ENCODE results near the gene LRRC23. TPM values are rescaled to one million over a fixed set of nuclear protein-coding genes. Genes with fewer than 3 reads are reported as not detected.
A peak's percentile ranks its signal among the peaks of the same experiment; 100 is the strongest.

The LRRC23 gene
- total RNA-seq, 2 experiments from 2014 or later, result 6.4 to 7.0 TPM

DNA sequence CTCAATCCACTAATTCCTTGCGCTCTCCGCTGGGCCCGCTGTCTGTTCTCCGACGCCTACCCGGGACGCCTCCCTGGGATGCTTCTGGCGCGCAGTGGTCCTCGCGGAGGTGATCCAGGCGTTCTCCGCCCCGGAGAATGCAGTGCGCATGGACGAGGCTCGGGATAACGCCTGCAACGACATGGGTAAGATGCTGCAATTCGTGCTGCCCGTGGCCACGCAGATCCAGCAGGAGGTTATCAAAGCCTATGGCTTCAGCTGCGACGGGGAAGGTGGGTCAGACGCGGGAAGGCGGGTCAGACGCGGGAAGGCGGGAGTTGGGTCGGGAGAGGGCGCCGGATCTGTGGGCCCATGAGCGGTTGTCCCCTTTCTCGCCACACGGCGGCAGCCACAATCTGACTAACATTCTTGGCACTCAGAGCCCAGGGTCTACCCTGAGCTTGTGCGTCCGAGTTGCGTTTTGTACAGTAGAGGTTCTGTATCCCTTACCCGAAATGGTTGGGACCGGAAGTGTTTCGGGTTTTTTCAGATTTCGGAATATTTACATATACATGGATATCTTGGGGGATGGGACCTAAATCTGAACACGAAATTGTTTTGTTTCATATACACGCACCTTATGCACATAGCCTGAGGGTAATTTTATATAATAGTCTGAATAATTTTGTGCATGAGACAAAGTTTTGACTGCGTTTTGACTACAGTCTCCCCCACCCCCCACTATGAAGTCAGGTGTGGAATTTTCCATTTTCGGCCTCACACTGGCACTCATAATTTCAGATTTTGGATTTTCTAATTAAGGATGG, 40.0 kb downstream of the LRRC23 start:
- intact Hi-C loops (cut with DNase I, micrococcal nuclease), result loop anchor here (1.0 to 5.0 kb wide), 12 partner anchors 17 to 337 kb away; partner anchors contain the start of genes C1R (in 2 of the 2), C1RL (in 2 of the 2), EMG1 (in 2 of the 2) and PHB2 (in 2 of the 2)
- DNase-seq (peak; percentile 94), ATAC-seq (peak; percentile 54)
- H3K4me1 Mint-ChIP-seq, result peaks cover 59% of the 10 kb centered on the region
- no peaks in the 10 kb centered on the region for H3K27me3 Mint-ChIP-seq
- H3K27ac Mint-ChIP-seq, result peak overlapping the region; percentile 97
- POLR2A ChIA-PET, result interaction anchor here (0.7 to 5.3 kb wide), 33 partner anchors 8 to 410 kb away, joined by 3 to 142 read pairs (median 6); partner anchors contain the start of genes ATN1, C1RL, CDCA3 and COPS7A
- peak overlapping the region; percentile 81 for H3K4me3 Mint-ChIP-seq
- H3K36me3 Mint-ChIP-seq (ENCODE audit: low read depth), result peaks cover 19% of the 10 kb centered on the region
- H3K9me3 Mint-ChIP-seq (ENCODE audit: low read depth), result no peaks in the 10 kb centered on the region
- CTCF ChIA-PET, result interaction anchor here (0.6 to 11.3 kb wide), 20 partner anchors 9 to 890 kb away, joined by 3 to 237 read pairs (median 4); partner anchors contain the start of genes C1RL, CD4, LPCAT3 and SPSB2

DNA sequence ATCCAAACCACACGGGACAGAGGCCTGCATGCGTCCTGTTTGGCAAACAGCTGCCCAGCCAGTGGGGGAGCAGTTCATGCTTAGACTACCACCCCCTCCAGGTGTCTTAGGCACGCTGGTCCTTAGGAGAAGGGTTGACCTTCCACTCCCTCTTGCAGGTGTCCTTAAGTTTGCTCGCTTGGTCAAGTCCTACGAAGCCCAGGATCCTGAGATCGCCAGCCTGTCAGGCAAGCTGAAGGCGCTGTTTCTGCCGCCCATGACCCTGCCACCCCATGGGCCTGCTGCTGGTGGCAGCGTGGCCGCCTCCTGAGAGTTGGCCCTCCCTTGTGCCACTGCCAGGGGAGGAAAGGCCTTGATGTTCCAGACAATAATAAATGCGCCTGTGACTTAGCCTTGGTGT, 41.0 kb downstream of the LRRC23 start:
- ChIA-PET CTCF (interaction anchor here (1.0 to 11.3 kb wide), 14 partner anchors 8 to 170 kb away, joined by 3 to 237 read pairs (median 5); partner anchors contain the start of genes C1R, C1RL and CD4), POLR2A (interaction anchor here (1.2 to 5.3 kb wide), 8 partner anchors 9 to 411 kb away, joined by 4 to 142 read pairs (median 22); partner anchors contain the start of genes ATN1, C1RL, CDCA3 and GAPDH)
- Mint-ChIP-seq H3K36me3 (ENCODE audit: low read depth) (peaks cover 18% of the 10 kb centered on the region), H3K4me1 (peaks cover 67% of the 10 kb centered on the region), H3K4me3 (peak overlapping the region; percentile 81), H3K9me3 (ENCODE audit: low read depth) (no peaks in the 10 kb centered on the region), H3K27ac (peak overlapping the region; percentile 97), H3K27me3 (no peaks in the 10 kb centered on the region)
- ATAC-seq (no peak), DNase-seq (peak; percentile 38)
- intact Hi-C loops (cut with DNase I, micrococcal nuclease), result loop anchor here in 1 of 2 experiments (2.0 kb wide), 2 partner anchors 21 to 163 kb away; partner anchors contain the start of gene C1RL

DNA sequence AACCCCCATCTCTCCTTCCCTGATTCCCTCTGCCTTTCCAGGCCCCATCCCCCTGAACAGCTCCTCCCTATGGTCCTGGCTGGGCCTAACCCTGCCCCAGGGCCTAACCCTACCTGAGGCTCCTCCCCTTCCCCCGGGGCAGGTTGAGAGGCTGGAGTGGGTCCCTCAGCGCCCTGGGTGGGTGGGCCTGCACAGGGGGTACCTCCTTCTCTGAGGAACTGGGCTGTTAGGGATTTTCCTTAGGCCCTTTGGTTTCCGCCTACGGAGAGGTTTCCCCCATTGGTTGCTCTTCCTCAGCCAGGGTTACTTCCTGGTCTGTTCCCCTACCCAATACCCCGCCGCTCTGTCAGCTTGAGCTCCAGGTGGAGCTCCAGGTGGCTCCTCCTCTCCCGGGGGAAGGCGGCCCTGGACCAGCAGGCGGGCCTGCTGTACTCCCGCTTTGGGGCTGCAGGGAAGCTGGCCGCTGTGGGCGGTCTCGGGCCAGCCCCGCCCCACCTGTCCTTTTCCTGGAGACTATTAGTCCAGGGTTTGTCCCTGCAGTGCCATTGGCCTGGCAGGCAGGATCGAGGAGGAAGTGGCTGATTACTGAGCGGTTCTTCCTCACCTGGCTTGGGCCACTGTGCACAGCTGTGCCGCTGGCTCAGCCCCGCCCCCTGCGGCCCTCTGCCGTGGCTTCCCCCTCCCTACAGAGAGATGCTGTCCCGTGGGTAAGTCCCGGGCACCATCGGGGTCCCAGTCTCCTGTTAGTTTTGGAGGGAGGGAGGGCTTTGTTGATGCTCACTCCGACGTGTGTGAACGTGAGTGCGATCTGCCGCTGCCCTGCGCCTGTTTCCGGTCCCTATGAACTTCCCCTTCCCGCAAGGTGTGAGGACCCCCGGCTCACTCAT, 41.7 kb downstream of the LRRC23 start:
- ATAC-seq (peak; percentile 28), DNase-seq (peak; percentile 84)
- peaks cover 16% of the 10 kb centered on the region for H3K36me3 Mint-ChIP-seq (ENCODE audit: low read depth)
- H3K27me3 Mint-ChIP-seq, result no peaks in the 10 kb centered on the region
- H3K4me1 Mint-ChIP-seq, result peaks cover 71% of the 10 kb centered on the region
- H3K4me3 Mint-ChIP-seq, result peak overlapping the region; percentile 81
- ChIA-PET POLR2A (interaction anchor here (0.8 to 5.3 kb wide), 5 partner anchors 10 to 94 kb away, joined by 3 to 142 read pairs (median 5); partner anchors contain the start of gene ATN1), CTCF (interaction anchor here (0.6 to 11.3 kb wide), 15 partner anchors 9 to 184 kb away, joined by 3 to 237 read pairs (median 5); partner anchors contain the start of genes C1R, C1RL, C1S and CLSTN3)
- no peaks in the 10 kb centered on the region for H3K9me3 Mint-ChIP-seq (ENCODE audit: low read depth)
- peak overlapping the region; percentile 97 for H3K27ac Mint-ChIP-seq
- intact Hi-C loops (cut with DNase I, micrococcal nuclease), result no loop called here

DNA sequence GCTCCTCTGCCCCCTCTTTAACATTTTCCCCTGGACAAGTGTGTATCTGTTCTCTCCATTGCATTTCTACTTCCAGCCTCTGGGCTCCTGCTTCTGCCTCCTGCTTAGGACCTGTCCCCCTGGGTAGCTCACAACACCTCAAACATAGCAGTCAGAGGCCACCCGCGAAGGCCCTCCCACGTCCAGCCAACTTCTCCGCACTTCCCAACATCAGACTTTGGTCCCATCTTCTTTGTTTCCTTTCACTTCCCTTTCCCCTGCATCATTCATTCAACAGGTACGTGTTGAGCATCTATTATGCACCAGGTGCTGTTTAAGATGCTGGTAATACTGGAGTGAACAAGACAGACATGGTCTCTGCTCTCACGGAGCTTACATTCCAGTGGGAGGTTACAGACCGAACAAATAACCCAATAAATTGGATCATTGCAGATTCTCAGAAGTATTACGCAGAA, 42.3 kb downstream of the LRRC23 start:
- Mint-ChIP-seq H3K27ac (peak overlapping the region; percentile 97), H3K27me3 (no peaks in the 10 kb centered on the region), H3K4me1 (peaks cover 71% of the 10 kb centered on the region), H3K9me3 (ENCODE audit: low read depth) (no peaks in the 10 kb centered on the region), H3K36me3 (ENCODE audit: low read depth) (peaks cover 21% of the 10 kb centered on the region), H3K4me3 (peak overlapping the region; percentile 81)
- intact Hi-C loops (cut with DNase I, micrococcal nuclease), result no loop called here
- CTCF ChIA-PET, result interaction anchor here (0.6 to 11.3 kb wide), 13 partner anchors 9 to 199 kb away, joined by 3 to 237 read pairs (median 4); partner anchors contain the start of genes C1RL, C1S, CLSTN3 and SPSB2
- POLR2A ChIA-PET, result interaction anchor here (0.6 to 5.3 kb wide), 3 partner anchors 12 to 899 kb away, joined by 3 to 142 read pairs (median 5); no protein-coding TSS in a partner anchor
- DNase-seq, result no peak
- no peak for ATAC-seq

DNA sequence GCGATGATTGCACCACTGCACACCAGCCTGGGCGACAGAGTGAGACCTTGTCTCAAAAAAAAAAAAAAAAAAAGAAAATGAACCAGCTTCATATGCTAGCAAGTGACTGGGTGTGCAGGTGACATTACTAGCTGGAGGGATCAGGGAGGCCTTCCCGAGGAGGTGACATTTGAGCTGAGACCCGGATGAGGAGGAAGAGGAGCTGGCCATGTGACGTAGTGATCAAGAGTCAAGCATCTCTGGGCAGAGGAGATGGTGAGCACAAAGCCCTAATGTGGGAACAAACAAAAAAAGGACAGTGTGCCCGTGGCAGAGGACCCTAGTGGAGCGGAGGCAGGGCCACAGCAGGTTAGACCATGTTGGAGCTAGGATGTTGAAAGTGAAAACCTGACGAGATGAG, 43.0 kb downstream of the LRRC23 start:
- POLR2A ChIA-PET, result interaction anchor here (0.6 to 5.3 kb wide), 3 partner anchors 11 to 898 kb away, joined by 3 to 142 read pairs (median 4); no protein-coding TSS in a partner anchor
- CTCF ChIA-PET, result interaction anchor here (0.7 to 11.3 kb wide), 8 partner anchors 9 to 198 kb away, joined by 3 to 237 read pairs (median 4); partner anchors contain the start of genes C1RL and SPSB2
- intact Hi-C loops (cut with DNase I, micrococcal nuclease), result no loop called here
- DNase-seq (no peak), ATAC-seq (no peak)
- Mint-ChIP-seq H3K4me1 (peaks cover 66% of the 10 kb centered on the region), H3K9me3 (ENCODE audit: low read depth) (no peaks in the 10 kb centered on the region), H3K27ac (peak overlapping the region; percentile 97), H3K36me3 (ENCODE audit: low read depth) (peaks cover 28% of the 10 kb centered on the region), H3K27me3 (no peaks in the 10 kb centered on the region), H3K4me3 (peak overlapping the region; percentile 81)

DNA sequence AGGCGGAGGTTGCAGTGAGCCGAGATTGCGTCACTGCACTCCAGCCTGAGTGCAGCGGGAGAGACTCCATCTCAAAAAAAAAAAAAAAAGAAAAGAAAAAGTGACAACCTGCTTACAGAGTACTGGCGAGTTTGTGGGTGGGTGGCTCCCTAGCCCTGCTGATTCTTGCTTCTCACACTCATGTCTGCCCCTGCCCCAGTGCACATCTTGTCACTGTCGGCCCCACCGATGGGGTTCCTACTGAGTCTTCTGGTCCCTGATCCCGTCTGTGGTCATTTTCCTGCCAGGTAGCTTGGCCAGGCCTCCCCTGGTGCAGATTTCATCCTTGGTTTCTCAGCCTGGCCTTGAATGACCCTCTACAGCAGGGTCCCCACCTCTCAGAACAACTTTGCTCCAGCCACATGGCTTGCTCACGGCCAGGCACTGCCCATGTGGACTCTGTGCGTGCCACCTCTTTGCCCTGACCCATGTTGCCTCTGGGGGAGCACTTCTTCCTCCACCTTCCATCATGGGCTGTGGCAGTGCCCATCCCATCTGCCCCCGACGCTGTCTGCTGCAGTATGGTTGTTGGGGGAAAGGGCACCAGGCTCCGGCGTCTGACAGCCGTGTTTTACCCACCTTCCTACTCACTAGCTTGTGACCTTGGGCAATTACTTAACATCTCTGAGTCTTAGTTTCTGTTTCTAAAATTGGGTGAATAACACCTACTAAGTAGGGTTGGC, 44.4 kb downstream of the LRRC23 start:
- no peaks in the 10 kb centered on the region for H3K9me3 Mint-ChIP-seq (ENCODE audit: low read depth)
- H3K36me3 Mint-ChIP-seq (ENCODE audit: low read depth), result peaks cover 40% of the 10 kb centered on the region
- peak overlapping the region; percentile 42 for H3K4me3 Mint-ChIP-seq
- DNase-seq (peak; percentile 55), ATAC-seq (no peak)
- H3K27me3 Mint-ChIP-seq, result no peaks in the 10 kb centered on the region
- POLR2A ChIA-PET, result interaction anchor here (0.8 to 1.1 kb wide), 3 partner anchors 11 to 160 kb away, joined by 3 to 6 read pairs (median 3); partner anchors contain the start of gene C1RL
- H3K4me1 Mint-ChIP-seq, result peaks cover 58% of the 10 kb centered on the region
- CTCF ChIA-PET, result interaction anchor here (0.6 to 11.3 kb wide), 11 partner anchors 9 to 171 kb away, joined by 3 to 237 read pairs (median 4); partner anchors contain the start of genes C1RL and LPCAT3
- intact Hi-C loops (cut with DNase I, micrococcal nuclease), result no loop called here
- H3K27ac Mint-ChIP-seq, result peak overlapping the region; percentile 97

DNA sequence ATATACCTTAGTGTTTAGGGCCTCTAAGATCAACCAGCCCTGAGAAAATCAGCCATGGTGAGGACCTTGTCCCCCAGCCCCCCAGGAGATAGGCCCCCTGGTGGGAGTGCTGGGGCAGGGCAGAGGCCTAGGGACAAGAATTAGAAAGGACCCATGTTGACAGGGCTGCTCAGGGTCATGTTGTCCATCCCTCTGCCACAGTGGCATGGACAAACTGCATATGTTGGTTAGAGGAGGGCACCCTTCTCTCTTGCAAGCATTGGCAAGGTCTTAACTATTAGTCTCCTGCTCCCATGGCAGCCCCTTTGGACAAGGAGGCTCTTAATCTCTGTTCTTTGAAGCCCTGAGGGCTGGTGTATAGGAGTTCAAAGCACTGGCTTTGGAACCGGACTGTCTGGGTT, 45.8 kb downstream of the LRRC23 start:
- CTCF ChIA-PET, result interaction anchor here (0.9 to 11.3 kb wide), 5 partner anchors 11 to 68 kb away, joined by 4 to 237 read pairs (median 6); partner anchors contain the start of gene LPCAT3
- intact Hi-C loops (cut with DNase I, micrococcal nuclease), result loop anchor here (5.0 to 10.0 kb wide), 3 partner anchors 343 to 984 kb away; partner anchors contain the start of genes CHD4 (in 1 of the 2), GAPDH (in 1 of the 2) and SLC2A3 (in 1 of the 2)

DNA sequence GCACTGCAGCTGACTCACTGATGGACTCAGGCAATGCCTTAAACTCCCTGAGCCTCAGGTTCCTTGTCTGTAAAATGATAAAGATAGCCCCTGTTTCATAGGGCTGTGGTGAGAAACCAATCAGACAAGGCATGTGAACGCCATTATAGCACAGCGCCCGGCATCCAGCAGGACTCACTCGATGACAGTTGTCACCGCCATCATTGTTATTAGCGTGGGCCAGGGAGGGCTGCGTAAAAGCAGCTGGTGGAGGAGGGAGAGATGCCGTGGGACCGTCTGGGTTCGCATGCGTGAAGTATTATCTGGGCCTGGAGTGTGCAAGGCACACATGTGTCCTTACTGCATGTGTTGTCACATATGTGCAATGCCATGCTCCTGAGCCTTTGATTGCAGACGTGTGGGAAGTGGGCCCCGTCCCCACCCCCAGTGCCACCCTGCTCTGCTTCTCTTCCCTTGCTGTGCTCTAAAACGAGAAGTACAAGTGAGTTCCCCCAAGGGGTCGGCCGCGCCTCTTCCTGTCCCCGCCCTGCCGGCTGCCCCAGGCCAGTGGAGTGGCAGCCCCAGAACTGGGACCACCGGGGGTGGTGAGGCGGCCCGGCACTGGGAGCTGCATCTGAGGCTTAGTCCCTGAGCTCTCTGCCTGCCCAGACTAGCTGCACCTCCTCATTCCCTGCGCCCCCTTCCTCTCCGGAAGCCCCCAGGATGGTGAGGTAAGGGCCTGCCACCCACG, 46.4 kb downstream of the LRRC23 start, which contains the start of gene PTPN6:
TSS of gene PTPN6 (plus strand) at position 546 of the 730 bp plus-strand sequence. CDS start at position 703, 157 bp downstream.
- Mint-ChIP-seq H3K9me3 (ENCODE audit: low read depth) (no peaks in the 10 kb centered on the region), H3K36me3 (ENCODE audit: low read depth) (peaks cover 48% of the 10 kb centered on the region), H3K27ac (peak within 1 kb of the TSS; percentile 97), H3K4me1 (peaks cover 66% of the 10 kb centered on the region), H3K27me3 (no peaks in the 10 kb centered on the region), H3K4me3 (peak within 1 kb of the TSS; percentile 95)
- ATAC-seq (peak; percentile 27), DNase-seq (peak; percentile 78)
- ChIA-PET CTCF (interaction anchor here (0.6 to 11.3 kb wide), 4 partner anchors 11 to 40 kb away, joined by 3 to 237 read pairs (median 8); no protein-coding TSS in a partner anchor), POLR2A (interaction anchor here (0.6 to 0.8 kb wide), 2 partner anchors 11 to 79 kb away, joined by 3 read pairs; no protein-coding TSS in a partner anchor)
- intact Hi-C loops (cut with DNase I, micrococcal nuclease), result loop anchor here (5.0 to 10.0 kb wide), 3 partner anchors 344 to 984 kb away; partner anchors contain the start of genes CHD4 (in 1 of the 2), GAPDH (in 1 of the 2) and SLC2A3 (in 1 of the 2)

More for the DNA sequence above, 45.8 kb downstream of the LRRC23 start:
- Mint-ChIP-seq H3K27me3 (no peaks in the 10 kb centered on the region), H3K27ac (peak overlapping the region; percentile 97), H3K36me3 (ENCODE audit: low read depth) (peaks cover 48% of the 10 kb centered on the region), H3K4me3 (peak overlapping the region; percentile 95), H3K9me3 (ENCODE audit: low read depth) (no peaks in the 10 kb centered on the region), H3K4me1 (peaks cover 66% of the 10 kb centered on the region)
- POLR2A ChIA-PET, result no interaction called here
- DNase-seq (peak; percentile 66), ATAC-seq (no peak)
